MM.1S (cell line): ENCODE data around the gene ZNF782.

Experiments used
- CTCF ChIP-seq: fragments of 300-600 bp; sonication (generic); IDR thresholded peaks from 2 replicates; pipeline ENCODE4 v1.5.1; 2016; ENCODE audit warnings: antibody characterized with exemption, low read length, mixed read lengths
- EZH2 ChIP-seq: fragments of 300-600 bp; sonication (generic); optimal IDR thresholded peaks from 2 replicates; pipeline ENCODE3; 2017; ENCODE audit warnings: low read depth, mild to moderate bottlenecking, antibody characterized with exemption, low read length, mixed read lengths

GRCh38 chr9:96852676-96853075 lies 1.6 kb downstream of the ZNF782 start:
- TF ChIP-seq CTCF (no peak), EZH2 (no peak)
